ENCODE data around the gene AWAT2. TPM values are rescaled to one million over a fixed set of nuclear protein-coding genes. Genes with fewer than 3 reads are reported as not detected.

AWAT2 gene
- total and polyA plus RNA-seq, 2 donors (not counting 1 experiment from before 2014, with no cell fraction given) = not detected

GRCh38 chrX:70013466-70014381 is 36.0 kb downstream of the AWAT2 start:
- POLR2A ChIA-PET = no interaction called here
- no peaks in the 10 kb centered on the region for H3K4me1 ChIP-seq (ENCODE audit: control insufficient read depth in 2 of 2, insufficient read depth in 2 of 2, low read length in 2 of 2)
- TF ChIP-seq, protein P1, sequence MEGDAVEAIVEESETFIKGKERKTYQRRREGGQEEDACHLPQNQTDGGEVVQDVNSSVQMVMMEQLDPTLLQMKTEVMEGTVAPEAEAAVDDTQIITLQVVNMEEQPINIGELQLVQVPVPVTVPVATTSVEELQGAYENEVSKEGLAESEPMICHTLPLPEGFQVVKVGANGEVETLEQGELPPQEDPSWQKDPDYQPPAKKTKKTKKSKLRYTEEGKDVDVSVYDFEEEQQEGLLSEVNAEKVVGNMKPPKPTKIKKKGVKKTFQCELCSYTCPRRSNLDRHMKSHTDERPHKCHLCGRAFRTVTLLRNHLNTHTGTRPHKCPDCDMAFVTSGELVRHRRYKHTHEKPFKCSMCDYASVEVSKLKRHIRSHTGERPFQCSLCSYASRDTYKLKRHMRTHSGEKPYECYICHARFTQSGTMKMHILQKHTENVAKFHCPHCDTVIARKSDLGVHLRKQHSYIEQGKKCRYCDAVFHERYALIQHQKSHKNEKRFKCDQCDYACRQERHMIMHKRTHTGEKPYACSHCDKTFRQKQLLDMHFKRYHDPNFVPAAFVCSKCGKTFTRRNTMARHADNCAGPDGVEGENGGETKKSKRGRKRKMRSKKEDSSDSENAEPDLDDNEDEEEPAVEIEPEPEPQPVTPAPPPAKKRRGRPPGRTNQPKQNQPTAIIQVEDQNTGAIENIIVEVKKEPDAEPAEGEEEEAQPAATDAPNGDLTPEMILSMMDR (IDR thresholded peaks at IDR 0.05) = no peak
- TF ChIP-seq EZH2 (IDR thresholded peaks at IDR 0.05; ENCODE audit: borderline replicate concordance, insufficient read depth, low read depth, low read length, poor library complexity, severe bottlenecking) = no peak
- no peak overlapping the region for H3K4me2 ChIP-seq (replicated peaks; ENCODE audit: low read depth, low read length, poor library complexity, severe bottlenecking)
- H3K27ac ChIP-seq (ENCODE audit: low read length in 2 of 2) = no peak overlapping the region
- no peaks in the 10 kb centered on the region for H3K36me3 ChIP-seq (replicated peaks in 1 of 2; ENCODE audit: control extremely low read depth in 1 of 2, control insufficient read depth in 1 of 2, extremely low read depth in 1 of 2, insufficient read depth in 2 of 2, low read length in 1 of 2)
- Mint-ChIP-seq H3K4me3 (no peak overlapping the region), H3K9me3 (ENCODE audit: insufficient read depth) (no peaks in the 10 kb centered on the region), H3K27ac (no peak overlapping the region), H3K4me1 (no peaks in the 10 kb centered on the region), H3K27me3 (peaks cover 10% of the 10 kb centered on the region)
- H3K9ac ChIP-seq (ENCODE audit: low read length) = no peak overlapping the region
- no peak for DNase-seq
- peaks cover 0 to 3% (median 0%) of the 10 kb centered on the region in 3 donors for H3K9me3 ChIP-seq (ENCODE audit: control extremely low read depth in 1 of 3, control insufficient read depth in 2 of 3, insufficient read depth in 1 of 3, low read length in 2 of 3)
- CTCF ChIA-PET = interaction anchor here (0.7 kb wide), 1 partner anchor 16 kb away, joined by 3 read pairs; no protein-coding TSS in a partner anchor
- H3K79me2 ChIP-seq (ENCODE audit: control insufficient read depth, insufficient read depth, low read length) = no peaks in the 10 kb centered on the region
- intact Hi-C loops (cut with micrococcal nuclease) = no loop called here
- WGBS (ENCODE audit: insufficient coverage) = 43% methylated on average over 1 of the region's 5 CpGs
- H3K27me3 ChIP-seq (replicated peaks in 1 of 4; ENCODE audit: control extremely low read depth in 1 of 4, control insufficient read depth in 3 of 4, insufficient read depth in 4 of 4, low read length in 3 of 4) = peaks cover 0 to 8% (median 1%) of the 10 kb centered on the region in 4 experiments
- no peak overlapping the region for H2AFZ ChIP-seq (ENCODE audit: insufficient read depth, low read depth, low read length, poor library complexity, severe bottlenecking)
- no peak for ATAC-seq (ENCODE audit: low read depth)
- H4K20me1 ChIP-seq (ENCODE audit: control insufficient read depth, insufficient read depth, low read length, poor library complexity, severe bottlenecking) = no peaks in the 10 kb centered on the region
- no peak overlapping the region for H3K4me3 ChIP-seq (ENCODE audit: control extremely low read depth in 1 of 5, extremely low read depth in 1 of 5, insufficient read depth in 1 of 5, low read depth in 2 of 5, low read length in 4 of 5)

DNA sequence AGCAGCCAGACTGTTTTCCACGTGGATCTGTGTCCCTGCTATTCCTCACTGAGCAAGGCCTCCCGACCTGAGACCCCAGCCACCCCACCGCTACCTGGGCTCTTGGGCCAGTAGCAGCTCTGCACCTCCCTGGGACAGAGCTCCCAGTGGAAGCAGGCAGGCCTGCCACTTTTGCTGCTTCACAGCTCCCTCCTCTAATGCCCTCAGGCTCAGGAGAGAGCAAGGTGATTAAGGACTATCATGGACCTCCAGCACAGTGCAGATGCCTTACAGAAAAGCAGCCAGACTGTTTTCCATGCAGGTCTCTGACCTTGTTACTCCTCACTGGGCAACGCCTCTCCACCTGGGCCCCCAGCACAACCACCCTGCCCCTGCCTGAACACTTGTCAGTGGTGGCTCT is 37.0 kb downstream of the AWAT2 start:
- peaks cover 0 to 8% (median 1%) of the 10 kb centered on the region in 4 experiments for H3K27me3 ChIP-seq (replicated peaks in 1 of 4; ENCODE audit: control extremely low read depth in 1 of 4, control insufficient read depth in 3 of 4, insufficient read depth in 4 of 4, low read length in 3 of 4)
- intact Hi-C loops (cut with micrococcal nuclease) = no loop called here
- no peak overlapping the region for H2AFZ ChIP-seq (ENCODE audit: insufficient read depth, low read depth, low read length, poor library complexity, severe bottlenecking)
- no peak for DNase-seq
- TF ChIP-seq EZH2 (IDR thresholded peaks at IDR 0.05; ENCODE audit: borderline replicate concordance, insufficient read depth, low read depth, low read length, poor library complexity, severe bottlenecking) = no peak
- TF ChIP-seq, protein P1 (IDR thresholded peaks at IDR 0.05) = no peak
- Mint-ChIP-seq H3K4me3 (no peak overlapping the region), H3K9me3 (ENCODE audit: insufficient read depth) (peaks cover 2% of the 10 kb centered on the region), H3K27me3 (peaks cover 10% of the 10 kb centered on the region), H3K4me1 (no peaks in the 10 kb centered on the region), H3K27ac (no peak overlapping the region)
- H3K4me1 ChIP-seq (ENCODE audit: control insufficient read depth in 2 of 2, insufficient read depth in 2 of 2, low read length in 2 of 2) = no peaks in the 10 kb centered on the region
- H3K9me3 ChIP-seq (ENCODE audit: control extremely low read depth in 1 of 3, control insufficient read depth in 2 of 3, insufficient read depth in 1 of 3, low read length in 2 of 3) = peaks cover 0 to 3% (median 0%) of the 10 kb centered on the region in 3 donors
- H3K4me3 ChIP-seq (ENCODE audit: control extremely low read depth in 1 of 5, extremely low read depth in 1 of 5, insufficient read depth in 1 of 5, low read depth in 2 of 5, low read length in 4 of 5) = no peak overlapping the region
- no peaks in the 10 kb centered on the region for H3K36me3 ChIP-seq (replicated peaks in 1 of 2; ENCODE audit: control extremely low read depth in 1 of 2, control insufficient read depth in 1 of 2, extremely low read depth in 1 of 2, insufficient read depth in 2 of 2, low read length in 1 of 2)
- no peaks in the 10 kb centered on the region for H3K79me2 ChIP-seq (ENCODE audit: control insufficient read depth, insufficient read depth, low read length)
- no peaks in the 10 kb centered on the region for H4K20me1 ChIP-seq (ENCODE audit: control insufficient read depth, insufficient read depth, low read length, poor library complexity, severe bottlenecking)
- H3K27ac ChIP-seq (ENCODE audit: low read length in 2 of 2) = no peak overlapping the region
- no peak for ATAC-seq (ENCODE audit: low read depth)
- H3K9ac ChIP-seq (ENCODE audit: low read length) = no peak overlapping the region
- ChIA-PET CTCF (no interaction called here), POLR2A (no interaction called here)
- H3K4me2 ChIP-seq (replicated peaks; ENCODE audit: low read depth, low read length, poor library complexity, severe bottlenecking) = no peak overlapping the region
- WGBS (ENCODE audit: insufficient coverage) = 100% methylated on average over 2 of the region's 4 CpGs
